Spinal cord (tissue), 10 donors: ENCODE measurements around the gene PPP2R5E. TPM values are rescaled to one million over a fixed set of nuclear protein-coding genes. Genes with fewer than 3 reads are reported as not detected.
A peak's percentile ranks its signal among the peaks of the same experiment; 100 is the strongest.

Source experiments
- DNase-seq, 6 donors: peaks; one replicate each; pipeline versions ENCODE4 v3.0.0 to v3.0.0-alpha.2; 2013 to 2015; ENCODE audit warnings: low spot score in 6 of 6, low read depth in 4 of 6
- H3K27ac ChIP-seq: one replicate; pipeline ENCODE4 v1.5.1; 2013; ENCODE audit warnings: low read depth, low read length, control low read depth
- H3K27me3 ChIP-seq: one replicate; pipeline ENCODE4 v1.6.1; 2013; ENCODE audit warnings: low read length; ENCODE audit not compliant: control insufficient read depth, insufficient read depth
- H3K36me3 ChIP-seq: one replicate; pipeline ENCODE4 v1.6.1; 2013; ENCODE audit warnings: low read length; ENCODE audit not compliant: control insufficient read depth, insufficient read depth
- H3K4me1 ChIP-seq: one replicate; pipeline ENCODE4 v1.6.1; 2013; ENCODE audit warnings: low read length; ENCODE audit not compliant: control insufficient read depth, insufficient read depth
- H3K4me3 ChIP-seq: one replicate; pipeline ENCODE4 v1.5.1; 2013; ENCODE audit warnings: low read depth, low read length, control low read depth
- H3K9me3 ChIP-seq: one replicate; pipeline ENCODE4 v1.6.1; 2013; ENCODE audit warnings: low read length; ENCODE audit not compliant: control insufficient read depth, insufficient read depth
- WGBS: methylation state at CpG from one replicate; pipeline ENCODE4 v1.1.5; 2013; ENCODE audit warnings: missing lambda C conversion rate; ENCODE audit not compliant: insufficient coverage; 5-methylcytosine and 5-hydroxymethylcytosine counted together
- polyA plus RNA-seq, 2 donors: library from polyadenylated mRNA; unstranded; fragments of 120-200 nt; gene quantifications; one replicate each; pipeline ENCODE4 v1.2.1, GENCODE V29; 2013; ENCODE audit not compliant: insufficient read length in 2 of 2
- total RNA-seq, 2 donors: library from RNA; depleted of rRNA in 1 of 2; stranded (reverse); fragments of 120-200 nt in 1 of 2; fragments of >200 nt in 1 of 2; gene quantifications; one replicate each; pipeline versions ENCODE4 v1.2.3 to v1.2.4, GENCODE V29; 2013 to 2014
- donor health status: healthy.

PPP2R5E gene
- total and polyA plus RNA-seq, 4 donors: 22.0 to 47.5 (median 37.6) TPM

GRCh38 chr14:63555572-63555971 lies 12.4 kb upstream of the PPP2R5E start:
- 100% methylated on average over 2 of the region's 7 CpGs for WGBS
- H3K9me3 ChIP-seq: no peaks in the 10 kb centered on the region
- DNase-seq: no peak
- H3K27ac ChIP-seq: no peak overlapping the region
- H3K36me3 ChIP-seq: no peaks in the 10 kb centered on the region
- no peaks in the 10 kb centered on the region for H3K27me3 ChIP-seq
- H3K4me3 ChIP-seq: no peak overlapping the region
- H3K4me1 ChIP-seq: no peaks in the 10 kb centered on the region

- Histone ChIP-seq H3K27ac (no peak overlapping the region), H3K9me3 (no peaks in the 10 kb centered on the region), H3K27me3 (no peaks in the 10 kb centered on the region), H3K4me3 (no peak overlapping the region), H3K36me3 (no peaks in the 10 kb centered on the region), H3K4me1 (no peaks in the 10 kb centered on the region)
- no peak for DNase-seq
- WGBS: no CpG with 5 or more reads among the region's 3 CpGs
Observed at GRCh38 chr14:63551332-63551731, 8.2 kb upstream of the PPP2R5E start.

- H3K4me1 ChIP-seq: no peaks in the 10 kb centered on the region
- H3K27ac ChIP-seq: no peak overlapping the region
- no peaks in the 10 kb centered on the region for H3K9me3 ChIP-seq
- 85% methylated on average over 4 of the region's 8 CpGs for WGBS
- DNase-seq: no peak
- no peak overlapping the region for H3K4me3 ChIP-seq
- no peaks in the 10 kb centered on the region for H3K27me3 ChIP-seq
- H3K36me3 ChIP-seq: no peaks in the 10 kb centered on the region
Observed at GRCh38 chr14:63547798-63548335, 4.7 kb upstream of the PPP2R5E start.

GRCh38 chr14:63545431-63545830 lies 2.3 kb upstream of the PPP2R5E start:
- H3K36me3 ChIP-seq: no peaks in the 10 kb centered on the region
- no peak overlapping the region for H3K27ac ChIP-seq
- WGBS: no CpG with 5 or more reads among the region's 3 CpGs
- no peak overlapping the region for H3K4me3 ChIP-seq
- H3K27me3 ChIP-seq: no peaks in the 10 kb centered on the region
- H3K4me1 ChIP-seq: no peaks in the 10 kb centered on the region
- no peaks in the 10 kb centered on the region for H3K9me3 ChIP-seq
- no peak for DNase-seq

- WGBS: 25% methylated on average over 1 of the region's 6 CpGs
- DNase-seq: peak in 2 of 6 donors; percentile 16 to 90
Observed at GRCh38 chr14:63544591-63545299, 1.6 kb upstream of the PPP2R5E start.

GRCh38 chr14:63543826-63544406 lies 739 bp upstream of the PPP2R5E start:
- Histone ChIP-seq H3K9me3 (no peaks in the 10 kb centered on the region), H3K27me3 (no peaks in the 10 kb centered on the region), H3K36me3 (peaks cover 10% of the 10 kb centered on the region), H3K27ac (peak overlapping the region; percentile 93), H3K4me1 (no peaks in the 10 kb centered on the region), H3K4me3 (peak overlapping the region; percentile 99)
- peak in 2 of 6 donors; percentile 64 to 68 for DNase-seq
- 0% methylated on average over 18 of the region's 22 CpGs for WGBS

More at GRCh38 chr14:63544591-63545299, 1.6 kb upstream of the PPP2R5E start:
- H3K9me3 ChIP-seq: no peaks in the 10 kb centered on the region
- H3K4me1 ChIP-seq: no peaks in the 10 kb centered on the region
- no peak overlapping the region for H3K4me3 ChIP-seq
- H3K36me3 ChIP-seq: peaks cover 3% of the 10 kb centered on the region
- no peak overlapping the region for H3K27ac ChIP-seq
- no peaks in the 10 kb centered on the region for H3K27me3 ChIP-seq

- DNase-seq: peak in 2 of 6 donors; percentile 68 to 73
- peak overlapping the region; percentile 92 for H3K27ac ChIP-seq
- WGBS: under 1% methylated on average over 33 of the region's 46 CpGs
- peaks cover 22% of the 10 kb centered on the region for H3K36me3 ChIP-seq
- H3K9me3 ChIP-seq: no peaks in the 10 kb centered on the region
- no peaks in the 10 kb centered on the region for H3K4me1 ChIP-seq
- H3K27me3 ChIP-seq: no peaks in the 10 kb centered on the region
- H3K4me3 ChIP-seq: peak overlapping the region; percentile 99
Observed at GRCh38 chr14:63542231-63542999, 762 bp downstream of the PPP2R5E start.

GRCh38 chr14:63535918-63536317 lies 7.3 kb downstream of the PPP2R5E start:
- H3K27me3 ChIP-seq: no peaks in the 10 kb centered on the region
- H3K4me1 ChIP-seq: no peaks in the 10 kb centered on the region
- no peak overlapping the region for H3K27ac ChIP-seq
- DNase-seq: no peak
- no peaks in the 10 kb centered on the region for H3K9me3 ChIP-seq
- no peak overlapping the region for H3K4me3 ChIP-seq
- H3K36me3 ChIP-seq: peaks cover 36% of the 10 kb centered on the region

- 96% methylated on average over 12 of the region's 15 CpGs for WGBS
Observed at GRCh38 chr14:63533474-63533873, 9.7 kb downstream of the PPP2R5E start.

More at GRCh38 chr14:63533474-63533873, 9.7 kb downstream of the PPP2R5E start:
- Histone ChIP-seq H3K4me1 (no peaks in the 10 kb centered on the region), H3K27me3 (no peaks in the 10 kb centered on the region), H3K36me3 (peaks cover 21% of the 10 kb centered on the region), H3K9me3 (no peaks in the 10 kb centered on the region), H3K4me3 (no peak overlapping the region), H3K27ac (no peak overlapping the region)
- DNase-seq: no peak
